T-helper 1 cell treated with Interleukin-12 subunit alpha and Interleukin-12 subunit beta and Interleukin-4 antibody, amounts not matched to agents 30 ng/mL and 1 ng/mL, for 36 hours (primary cell): Measurements from ENCODE around the gene REG3G. TPM values are rescaled to one million over a fixed set of nuclear protein-coding genes. Genes with fewer than 3 reads are reported as not detected.
"Not testable (repeated sequence)": the region's sequence is repeated elsewhere in the genome, so short reads cannot be mapped to it uniquely, and the experiment has no call there.

ENCODE experiments used
- intact Hi-C: fragments of 100-400 bp; cut with micrococcal nuclease; formaldehyde crosslinking; loops from one replicate; pipeline ENCODE4 v1.15.1; 2024
- total RNA-seq: library from RNA; stranded (reverse); gene quantifications from 2 replicates; pipeline ENCODE4 v1.2.3, GENCODE V29; 2022

The REG3G gene
- total RNA-seq, 1 donor from 2014 or later, result not detected

DNA sequence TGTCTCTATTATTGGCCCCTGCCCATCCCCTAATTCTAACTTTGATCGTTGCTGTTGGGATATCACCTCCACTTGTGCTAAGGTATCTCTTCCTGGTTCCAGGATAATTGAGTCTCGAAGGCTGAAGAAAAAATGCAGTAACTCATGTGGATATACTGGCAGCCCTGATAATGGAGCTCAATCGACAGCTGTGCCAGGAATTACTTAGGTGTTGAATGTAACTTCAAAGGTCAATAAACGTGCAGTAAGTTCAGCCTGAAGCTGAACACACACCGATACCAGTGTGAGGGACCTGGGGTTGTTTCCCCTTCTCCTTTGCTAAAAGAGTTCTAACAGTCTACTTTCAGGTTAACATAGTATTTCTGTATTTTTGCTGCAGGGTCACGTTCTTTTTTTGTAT, 11.9 kb upstream of the REG3G start:
- intact Hi-C loops, result no loop called here

DNA sequence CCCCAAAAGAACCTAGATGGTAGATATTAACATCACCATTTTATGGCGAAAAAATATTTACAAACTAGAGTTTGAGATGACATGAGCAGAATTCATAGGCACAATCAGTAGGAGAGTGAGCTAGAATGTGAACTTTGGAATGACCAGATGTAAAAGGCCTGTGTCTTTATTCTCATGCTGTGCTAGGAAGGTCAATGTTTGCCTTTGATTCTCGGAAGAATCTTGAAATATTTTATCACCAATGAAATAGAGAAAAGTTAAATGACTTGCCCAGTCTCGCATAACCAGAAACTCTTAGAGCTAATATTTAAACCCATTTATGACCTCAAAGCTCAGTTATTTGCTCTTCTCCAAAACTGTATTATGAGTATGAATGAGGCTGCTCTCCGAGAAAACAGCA, 9.2 kb upstream of the REG3G start:
- intact Hi-C loops, result no loop called here

DNA sequence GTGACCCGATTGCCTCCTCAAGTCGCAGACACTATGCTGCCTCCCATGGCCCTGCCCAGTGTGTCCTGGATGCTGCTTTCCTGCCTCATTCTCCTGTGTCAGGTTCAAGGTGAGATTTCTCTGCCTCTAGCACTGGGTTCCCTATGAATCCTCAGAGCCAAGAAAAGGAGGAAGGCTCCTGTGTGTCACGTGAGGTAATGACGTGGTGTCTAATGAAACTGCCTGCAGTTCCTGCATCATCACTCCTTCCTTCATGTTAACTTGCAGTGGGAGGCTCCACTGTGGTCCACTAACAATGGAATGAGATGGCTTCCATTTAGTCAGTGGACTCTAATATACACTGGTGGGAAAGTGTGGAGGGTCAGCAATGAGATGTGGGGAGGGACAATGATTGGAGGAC, 559 bp downstream of the REG3G start:
- intact Hi-C loops, result no loop called here

DNA sequence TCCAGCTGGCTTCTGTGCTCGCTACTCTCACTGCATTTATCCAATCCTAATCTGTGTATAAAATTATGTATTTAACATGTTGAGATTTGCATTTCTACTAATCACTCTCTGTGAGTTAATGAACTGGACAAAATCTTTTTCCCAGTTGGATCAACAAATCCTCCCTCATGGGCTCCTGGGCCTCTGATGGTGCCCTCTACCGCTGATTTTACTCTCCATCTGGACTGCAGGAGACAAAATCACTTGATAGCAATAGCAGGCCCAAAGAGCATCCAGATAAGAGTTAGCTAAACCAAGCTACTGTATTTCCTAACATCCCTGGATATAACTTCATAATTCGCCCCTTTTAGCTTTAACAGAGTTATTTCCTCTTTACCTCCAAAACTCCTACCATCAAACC, 14.4 kb downstream of the REG3G start:
- intact Hi-C loops, result no loop called here

DNA sequence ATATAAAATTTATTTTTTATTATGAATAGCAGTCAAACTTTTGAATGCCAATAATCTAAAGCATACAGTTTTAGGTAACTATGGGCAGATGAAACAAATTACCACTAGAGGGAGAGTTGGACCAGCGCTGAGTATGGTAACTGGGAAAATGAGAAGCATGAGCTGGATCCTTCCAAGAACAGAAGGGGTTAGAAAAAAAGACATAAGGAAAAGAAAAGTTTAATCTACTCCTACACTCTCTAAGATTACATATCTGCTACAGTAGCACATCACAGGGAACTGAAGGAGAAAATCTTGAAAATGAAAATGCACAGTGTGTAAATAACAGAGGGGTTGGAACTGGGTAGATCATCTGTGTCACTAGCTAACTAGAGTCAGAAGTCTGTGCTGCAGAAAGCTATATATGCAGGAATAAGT, 15.5 kb downstream of the REG3G start:
- intact Hi-C loops, result no loop called here

DNA sequence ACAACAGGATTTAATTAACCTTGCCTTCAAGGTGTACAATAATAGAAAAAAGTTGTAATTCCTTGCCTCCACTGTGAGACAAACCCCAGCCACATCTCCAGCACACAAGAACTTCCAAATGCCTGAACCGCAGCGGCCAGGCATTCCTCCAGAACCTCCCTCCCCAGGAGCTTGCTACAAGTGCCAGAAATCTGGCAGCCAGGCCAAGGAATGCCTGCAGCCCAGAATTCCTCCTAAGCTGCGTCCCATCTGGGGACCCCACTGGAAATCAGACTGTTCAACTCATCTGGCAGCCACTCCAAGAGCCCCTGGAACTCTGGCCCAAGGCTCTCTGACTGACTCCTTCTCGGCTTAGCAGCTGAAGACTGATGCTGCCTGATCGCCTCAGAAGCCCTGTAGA, 28.0 kb downstream of the REG3G start:
- intact Hi-C loops, result not testable (repeated sequence)

DNA sequence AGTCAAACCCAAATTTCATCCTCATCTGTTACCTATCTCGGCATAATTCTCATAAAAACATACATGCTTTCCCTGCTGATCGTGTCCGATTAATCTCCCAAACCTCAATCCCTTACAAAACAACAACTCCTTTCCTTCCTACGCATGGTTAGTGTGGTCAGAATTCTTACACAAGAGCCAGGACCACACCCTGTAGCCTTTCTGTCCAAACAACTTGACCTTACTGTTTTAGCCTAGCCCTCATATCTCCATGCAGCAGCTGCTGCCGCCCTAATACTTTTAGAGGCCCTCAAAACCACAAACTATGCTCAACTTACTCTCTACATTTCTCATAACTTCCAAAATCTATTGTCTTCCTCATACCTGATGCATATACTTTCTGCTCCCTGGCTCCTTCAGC, 29.3 kb downstream of the REG3G start:
- intact Hi-C loops, result not testable (repeated sequence)

DNA sequence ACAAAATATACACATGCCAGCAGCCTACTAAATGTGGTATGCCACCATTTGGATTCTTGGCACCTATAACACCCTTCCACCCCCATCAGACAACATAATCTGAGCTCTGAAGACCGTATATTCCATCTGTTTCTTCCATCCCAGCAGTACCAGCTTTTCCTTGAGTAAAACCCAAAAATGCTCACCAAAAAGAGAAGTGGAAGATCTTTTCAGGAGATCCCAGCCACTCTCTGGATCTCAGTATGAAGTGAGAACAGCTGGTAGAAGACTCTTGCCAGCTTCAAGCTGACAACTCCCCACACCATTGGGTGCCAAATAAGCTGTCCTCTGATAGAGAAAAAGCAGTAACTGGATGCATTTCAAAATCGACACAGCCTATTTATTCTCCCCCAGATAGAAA, 39.7 kb downstream of the REG3G start:
- intact Hi-C loops, result no loop called here

DNA sequence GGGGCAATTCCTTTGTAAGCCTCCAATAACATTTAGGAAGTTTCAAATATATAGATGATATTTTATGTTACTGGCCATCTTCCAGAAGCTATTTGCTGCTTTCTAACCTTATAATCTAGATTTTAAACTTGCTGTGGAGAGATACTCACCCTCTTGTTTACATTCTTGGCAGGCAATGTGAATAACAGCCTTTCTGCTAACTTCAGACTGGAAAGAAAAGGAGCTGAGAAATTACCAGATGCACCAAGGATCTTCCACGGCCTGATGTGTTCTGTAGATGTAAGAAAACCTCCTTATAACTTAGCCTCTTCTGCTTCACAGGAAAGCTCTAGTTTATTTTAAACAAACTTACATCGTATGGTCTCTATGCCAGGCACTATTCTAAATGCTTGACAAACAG, 45.6 kb downstream of the REG3G start:
- intact Hi-C loops, result no loop called here

Other genes with a start within 250 kb of the REG3G start
- gene REG1B, start 62.3 kb downstream of the REG3G start, total RNA-seq, result not detected in 2 replicates
- gene REG1A, start 94.8 kb downstream of the REG3G start, total RNA-seq, result not detected in 2 replicates
- gene REG3A, start 134.1 kb downstream of the REG3G start, total RNA-seq, result not detected in 2 replicates